Measurements from ENCODE around the gene CCR6.
A peak's percentile ranks its signal among the peaks of the same experiment; 100 is the strongest.

Gene CCR6

DNA sequence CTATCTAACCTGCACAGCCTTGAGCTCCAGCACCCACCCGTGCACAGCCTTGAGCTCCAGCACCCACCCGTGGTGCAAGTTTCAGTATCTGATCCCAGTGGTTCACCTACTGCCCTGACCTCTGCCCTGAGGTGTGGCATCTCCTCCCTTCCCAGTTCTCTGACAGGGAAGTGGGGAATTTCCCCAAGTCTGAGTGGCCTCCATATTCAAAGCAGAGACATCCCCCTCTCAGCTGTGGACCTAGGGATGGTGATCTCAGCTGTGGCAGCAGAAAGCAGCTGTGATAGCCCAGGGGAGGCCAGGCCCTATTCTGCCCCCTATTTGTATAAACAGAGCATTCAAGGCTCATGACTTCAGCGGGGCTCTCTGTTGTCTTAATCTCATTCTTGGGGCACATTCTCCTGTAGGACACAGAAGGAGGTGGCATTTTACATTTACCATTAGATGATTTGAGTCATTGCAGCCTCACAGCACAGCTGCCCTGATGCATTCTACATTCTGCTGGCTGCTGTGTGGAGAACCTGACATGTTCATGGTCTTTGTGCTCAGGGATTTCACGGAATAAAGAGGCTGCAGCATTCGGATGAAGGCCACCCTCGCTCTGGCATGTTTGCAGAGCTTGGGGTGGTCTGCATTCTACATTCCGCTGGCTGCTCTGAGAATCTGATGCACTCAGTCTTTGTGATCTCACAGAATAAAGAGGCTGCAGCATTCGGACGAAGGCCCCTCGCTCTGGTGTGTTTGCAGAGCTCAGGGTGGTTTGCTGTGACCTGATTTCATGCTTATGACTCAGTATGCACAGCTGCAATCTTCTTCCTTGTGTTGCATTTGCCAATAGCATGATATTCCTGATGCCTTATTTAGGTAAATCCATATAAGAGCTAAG, 17.9 kb downstream of the CCR6 start:
- no peak for DNase-seq (ENCODE audit: low read depth in 2 of 3, low spot score in 1 of 3)

DNA sequence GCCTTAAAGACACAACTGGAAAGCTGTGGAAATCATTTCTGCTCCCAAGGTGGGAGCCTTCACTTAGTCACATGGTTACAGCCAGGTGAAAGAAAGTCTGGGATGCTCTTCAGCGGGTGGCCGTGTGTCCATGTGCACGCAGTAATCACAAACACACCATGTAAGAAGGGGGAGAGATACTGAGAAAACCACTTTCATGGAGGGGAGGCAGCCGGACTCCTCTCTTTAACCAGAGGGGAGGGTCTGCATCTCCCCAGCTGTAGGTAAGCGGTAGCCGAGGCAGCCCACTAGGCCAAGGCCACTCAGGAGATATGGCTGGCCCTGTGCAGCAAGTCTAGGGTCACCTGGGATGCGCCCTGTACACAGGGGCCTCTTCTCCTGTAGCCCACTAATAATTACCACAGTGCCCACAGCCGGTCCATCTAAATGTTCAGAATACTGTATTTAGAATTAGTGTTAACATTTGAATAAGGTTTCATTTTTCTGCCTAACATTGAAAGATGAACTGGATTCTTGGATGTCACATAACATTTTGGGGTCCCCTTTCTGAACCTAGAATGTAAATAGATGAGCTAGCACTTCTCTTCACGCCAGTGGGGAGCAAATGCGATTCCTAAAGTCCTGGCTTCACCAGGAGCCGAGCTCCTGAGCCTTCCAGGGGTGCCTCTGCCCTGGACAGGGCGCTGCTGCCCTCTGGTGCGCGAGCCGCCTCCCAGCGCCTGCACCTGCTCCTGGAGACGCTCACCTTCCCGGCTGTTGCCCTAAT, 19.0 kb downstream of the CCR6 start:
- DNase-seq (ENCODE audit: low read depth in 2 of 3, low spot score in 1 of 3) = peak in 2 of 3 donors; percentile 42 to 43

DNA sequence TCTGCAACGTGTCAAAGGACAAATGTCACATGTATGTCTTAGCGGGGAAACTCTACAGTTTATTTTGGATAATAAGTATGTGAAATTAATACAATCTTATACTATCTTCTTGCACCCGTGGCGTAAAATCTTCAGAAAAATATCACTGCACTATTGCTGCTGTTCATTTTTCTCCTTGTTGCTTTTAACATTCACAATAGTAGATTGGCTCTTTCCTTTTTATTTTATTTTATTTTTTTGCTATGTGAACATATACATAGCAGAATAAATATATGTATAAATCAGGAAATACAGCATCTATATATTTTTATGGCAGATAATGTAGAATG, 19.5 kb downstream of the CCR6 start:
- no peak for DNase-seq (ENCODE audit: low read depth in 2 of 3, low spot score in 1 of 3)

DNA sequence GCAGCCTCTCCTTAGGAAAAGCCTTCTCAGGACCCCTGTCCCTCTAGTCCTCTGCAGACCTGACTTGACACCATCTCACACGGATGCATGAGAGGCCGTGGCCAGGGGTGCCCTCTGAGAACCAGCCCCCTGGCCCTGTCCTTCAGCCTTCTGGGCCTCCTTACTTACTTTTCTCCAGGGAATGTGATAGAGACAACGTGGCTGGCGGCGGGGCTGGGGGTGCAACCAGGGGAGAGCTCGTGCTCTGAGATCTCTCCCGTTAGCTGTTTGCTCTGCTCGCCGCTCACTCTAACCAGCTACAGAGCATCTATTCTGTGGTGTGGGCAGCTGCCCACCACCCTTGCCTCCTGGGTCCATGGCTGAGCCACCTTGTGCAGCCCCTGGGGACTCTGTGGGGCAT, 20.1 kb downstream of the CCR6 start:
- no peak for DNase-seq (ENCODE audit: low read depth in 2 of 3, low spot score in 1 of 3)

DNA sequence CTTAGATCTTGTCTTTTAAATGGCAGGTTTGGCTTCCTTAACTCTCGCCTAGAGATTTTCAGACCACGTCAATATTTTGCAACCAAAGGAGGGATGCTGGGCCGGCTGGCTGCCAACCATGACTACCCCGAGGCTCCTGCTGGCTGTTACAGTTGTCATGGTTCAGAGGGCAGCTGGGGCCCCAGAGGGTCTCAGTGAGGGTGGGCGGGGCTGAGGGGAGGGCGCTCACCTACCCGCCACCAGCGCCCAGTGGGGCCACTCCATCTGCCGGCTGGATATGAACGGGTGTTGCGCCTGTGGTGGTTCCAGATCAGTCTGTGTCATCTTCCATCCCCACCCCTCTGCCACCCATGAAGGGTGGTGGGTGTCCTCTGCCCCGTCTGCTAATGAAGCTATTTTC, 22.6 kb downstream of the CCR6 start:
- DNase-seq (ENCODE audit: low read depth in 2 of 3, low spot score in 1 of 3) = no peak

DNA sequence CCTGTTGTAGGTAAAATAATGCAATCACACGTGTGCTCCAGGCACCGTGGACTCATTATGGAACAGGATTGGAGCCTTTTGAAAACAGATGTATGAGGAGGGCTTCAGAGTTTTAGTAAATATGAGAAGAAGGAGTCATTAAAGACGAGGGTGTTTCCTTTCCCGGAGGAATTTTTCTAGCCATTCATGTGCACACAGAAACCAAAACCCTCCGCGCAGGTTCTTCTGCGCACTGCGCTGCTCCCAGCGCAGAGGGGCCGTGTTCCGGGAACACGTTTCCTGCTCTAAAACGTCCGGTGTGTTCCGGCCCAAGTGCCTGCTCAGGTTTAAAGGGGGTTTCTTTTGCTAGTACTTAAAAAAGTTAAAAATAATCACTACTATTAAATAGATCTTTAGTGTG, 23.2 kb downstream of the CCR6 start:
- no peak for DNase-seq (ENCODE audit: low read depth in 2 of 3, low spot score in 1 of 3)

DNA sequence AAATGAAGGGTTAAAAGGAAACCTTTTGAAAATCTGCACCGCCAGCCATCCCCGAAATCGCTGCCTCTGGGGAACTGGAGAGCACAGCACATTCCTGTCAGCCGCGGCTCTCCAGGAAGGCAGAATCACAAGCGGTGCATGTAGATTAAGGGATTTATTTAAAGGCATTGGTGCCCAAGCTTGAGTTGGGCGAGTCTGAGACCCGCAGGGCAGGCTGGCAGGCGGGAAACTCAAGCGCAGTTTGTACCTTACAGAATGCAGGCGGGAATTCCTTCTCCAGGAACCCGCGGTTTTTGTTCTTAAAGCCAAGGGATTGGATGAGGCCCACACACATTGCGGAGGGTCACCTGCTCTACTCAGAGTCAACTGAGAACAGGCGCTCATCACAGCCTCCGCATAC, 24.1 kb downstream of the CCR6 start:
- DNase-seq (ENCODE audit: low read depth in 2 of 3, low spot score in 1 of 3) = no peak

DNA sequence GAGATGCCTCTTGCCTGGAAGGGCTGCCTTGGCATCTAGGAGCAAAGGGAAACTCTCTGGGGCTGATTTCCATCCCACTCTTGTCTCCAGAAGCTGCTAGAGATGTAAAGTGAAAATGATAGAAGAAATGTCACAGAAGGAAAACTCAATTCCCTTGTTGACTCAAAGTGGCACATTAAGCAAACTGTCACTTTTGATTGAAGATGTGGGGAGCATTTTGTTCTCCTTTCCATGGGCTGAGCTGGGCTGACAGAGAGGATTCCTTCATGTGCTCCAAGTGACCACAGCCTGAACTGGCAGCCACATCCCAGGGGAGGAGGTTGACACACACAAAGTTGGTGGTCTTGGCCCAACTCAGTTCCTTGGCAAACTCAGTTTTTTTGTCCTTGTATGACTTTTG, 25.1 kb downstream of the CCR6 start:
- DNase-seq (ENCODE audit: low read depth in 2 of 3, low spot score in 1 of 3) = no peak

DNA sequence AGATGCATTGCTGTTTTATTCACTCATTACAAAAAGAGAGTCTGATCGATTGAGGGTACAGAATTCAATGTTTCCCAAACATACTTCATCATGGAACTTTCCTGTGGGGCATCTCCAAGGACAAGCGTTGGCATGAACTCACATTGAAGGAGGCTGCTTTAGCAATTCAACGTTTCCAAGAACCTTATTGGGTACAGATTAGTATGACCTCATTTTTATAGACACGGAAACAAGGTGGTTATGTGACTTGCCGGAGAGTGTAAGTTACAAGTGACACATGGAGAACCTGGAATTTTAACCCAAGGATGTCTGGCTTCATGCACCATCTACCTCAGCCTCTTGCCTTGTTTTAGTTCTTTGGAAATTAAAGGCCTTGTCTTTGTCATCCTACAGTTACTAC, 26.1 kb downstream of the CCR6 start:
- no peak for DNase-seq (ENCODE audit: low read depth in 2 of 3, low spot score in 1 of 3)

DNA sequence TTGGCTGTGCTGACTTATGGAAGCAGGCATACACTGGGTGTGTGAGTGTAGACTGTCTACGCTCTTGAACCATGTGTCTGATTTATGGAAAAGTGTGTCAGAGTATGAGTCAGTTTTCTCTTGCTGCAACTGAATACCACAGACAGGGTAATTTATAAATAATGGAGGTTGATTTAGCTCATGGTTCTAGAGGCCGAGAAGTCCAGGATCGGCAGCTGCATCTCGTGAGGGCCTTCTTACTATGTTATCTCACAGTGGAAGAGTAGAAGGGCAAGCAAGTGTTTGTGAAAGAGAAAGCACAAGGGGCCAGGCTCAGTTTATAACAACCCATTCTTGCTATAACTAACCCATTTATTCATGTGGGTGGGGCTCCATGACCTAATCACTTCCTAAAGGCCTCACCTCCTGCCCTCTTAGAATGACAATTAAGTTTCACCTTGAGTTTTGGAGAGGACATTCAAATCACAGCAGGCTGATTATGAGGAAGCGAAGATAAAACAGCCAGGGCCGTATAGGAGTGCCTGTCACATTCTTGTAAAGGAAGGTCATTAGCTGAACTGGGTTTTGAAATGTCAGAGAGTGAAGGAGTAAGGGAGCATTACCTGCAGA, 28.1 kb downstream of the CCR6 start:
- DNase-seq (ENCODE audit: low read depth in 2 of 3, low spot score in 1 of 3) = peak in 1 of 3 donors; percentile 11

DNA sequence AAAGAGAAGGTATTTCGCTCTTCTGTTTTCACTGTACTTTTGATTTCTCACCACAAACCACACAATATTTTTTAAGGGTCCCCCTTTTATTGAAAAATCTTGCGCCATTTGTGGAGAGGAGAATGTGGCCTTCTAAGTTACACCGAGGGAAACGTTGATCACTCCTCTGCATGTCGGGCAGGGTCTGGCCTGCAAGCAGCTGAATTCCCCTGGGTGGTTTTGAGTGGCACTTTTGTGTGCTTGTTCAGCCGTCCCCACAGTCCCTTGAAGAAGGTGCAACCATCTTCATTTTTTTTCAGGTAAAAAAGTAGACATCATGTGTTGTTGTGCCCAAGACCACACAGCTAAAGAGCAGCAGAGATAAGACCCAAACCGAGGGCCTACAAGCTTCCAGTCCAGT, 28.8 kb downstream of the CCR6 start:
- DNase-seq (ENCODE audit: low read depth in 2 of 3, low spot score in 1 of 3) = no peak

DNA sequence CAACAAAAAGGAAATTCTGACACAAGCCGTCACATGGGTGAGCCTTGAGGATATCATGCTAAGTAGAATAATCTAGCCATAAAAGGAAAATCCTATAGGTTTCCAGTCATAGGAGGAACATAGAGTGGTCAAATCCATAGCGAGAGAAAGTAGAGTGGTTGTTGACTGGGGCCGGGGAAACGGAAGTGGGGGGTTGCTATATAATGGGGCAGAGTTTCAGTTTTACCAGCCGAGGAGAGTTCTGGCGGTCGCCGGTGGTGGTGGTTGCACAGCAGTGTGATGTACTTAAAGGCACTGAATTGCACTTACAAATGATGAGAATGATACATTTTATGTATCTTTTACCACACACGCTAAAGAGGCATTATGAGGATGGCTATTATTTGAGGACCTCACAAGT, 30.0 kb downstream of the CCR6 start:
- DNase-seq (ENCODE audit: low read depth in 2 of 3, low spot score in 1 of 3) = peak in 1 of 3 donors; percentile 20

DNA sequence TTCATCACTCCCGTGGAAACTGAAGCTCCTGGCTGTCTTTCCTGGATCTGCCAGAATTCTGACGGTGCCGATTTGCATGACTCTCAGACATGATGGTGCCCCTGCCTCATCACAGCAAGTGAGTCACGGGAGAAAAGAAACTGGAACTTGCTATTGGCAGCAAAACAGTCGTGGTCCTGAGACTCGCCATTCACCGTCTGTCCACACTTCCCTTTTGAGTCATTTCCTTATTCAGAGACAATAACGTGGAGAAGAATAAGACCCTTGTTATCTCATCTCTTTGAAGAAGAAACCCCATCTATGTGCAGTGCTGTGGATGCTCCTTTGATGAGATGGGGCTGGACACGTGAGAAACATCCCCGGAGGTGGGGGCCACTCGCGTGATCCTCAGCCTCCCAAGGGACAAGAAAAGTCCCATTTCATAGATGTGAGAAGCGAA, 30.6 kb downstream of the CCR6 start:
- DNase-seq (ENCODE audit: low read depth in 2 of 3, low spot score in 1 of 3) = no peak

DNA sequence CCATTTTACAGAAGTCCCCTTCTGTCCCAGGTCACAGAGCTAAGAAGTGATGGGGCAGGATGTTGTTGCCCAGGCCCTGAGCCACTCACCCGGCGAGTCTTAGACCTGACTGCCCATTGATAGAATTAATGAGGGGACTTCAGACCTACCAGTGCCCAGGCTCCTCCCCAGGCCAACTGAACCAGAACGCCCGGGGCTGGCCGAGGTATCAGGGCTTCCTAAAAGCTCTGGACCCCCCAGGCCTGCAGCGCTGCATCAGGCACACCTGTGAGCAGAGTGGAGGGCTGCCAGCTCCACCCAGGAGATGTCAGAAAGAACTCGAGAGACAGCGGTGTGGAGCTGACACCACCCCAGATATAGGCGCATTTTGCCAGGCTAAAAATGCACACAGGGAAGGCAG, 31.4 kb downstream of the CCR6 start:
- DNase-seq (ENCODE audit: low read depth in 2 of 3, low spot score in 1 of 3) = no peak

DNA sequence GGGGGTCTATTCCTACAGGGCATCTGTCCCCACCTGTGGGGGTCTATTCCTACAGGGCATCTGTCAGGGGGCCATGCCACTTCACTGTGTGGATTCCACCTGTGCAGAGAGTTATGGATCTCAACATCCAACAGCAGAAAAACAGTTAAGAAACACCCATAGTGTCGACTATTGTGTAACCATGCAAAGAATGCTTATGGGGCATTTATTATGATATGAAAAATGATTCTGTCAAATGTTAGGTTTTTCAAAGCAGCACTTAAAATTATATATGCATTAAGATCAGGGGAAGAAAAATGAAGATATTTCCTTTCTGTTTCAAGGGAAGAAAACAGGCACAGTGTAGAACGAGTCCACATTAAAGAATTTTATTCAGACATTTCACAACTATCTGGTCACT, 32.0 kb downstream of the CCR6 start:
- DNase-seq (ENCODE audit: low read depth in 2 of 3, low spot score in 1 of 3) = no peak

DNA sequence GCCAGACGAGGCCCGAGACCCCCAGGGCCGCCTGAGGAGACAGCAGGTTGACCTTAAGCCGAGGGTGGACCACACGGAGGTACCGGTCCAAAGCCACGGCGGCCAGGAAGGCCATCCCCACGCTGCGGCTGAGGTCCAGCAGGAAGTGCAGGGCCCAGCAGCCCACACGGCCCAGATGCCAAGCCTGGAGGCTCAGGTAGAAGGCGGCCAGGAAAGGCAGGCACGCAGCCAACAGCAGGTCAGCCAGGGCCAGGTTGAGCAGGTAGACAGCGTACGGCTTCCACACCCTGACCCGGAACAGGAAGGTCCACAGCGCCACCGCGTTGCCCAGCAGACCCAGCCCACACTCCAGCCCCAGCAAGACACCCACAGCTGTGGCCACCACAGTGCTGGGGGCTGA, 34.5 kb downstream of the CCR6 start:
- DNase-seq (ENCODE audit: low read depth in 2 of 3, low spot score in 1 of 3) = no peak

DNA sequence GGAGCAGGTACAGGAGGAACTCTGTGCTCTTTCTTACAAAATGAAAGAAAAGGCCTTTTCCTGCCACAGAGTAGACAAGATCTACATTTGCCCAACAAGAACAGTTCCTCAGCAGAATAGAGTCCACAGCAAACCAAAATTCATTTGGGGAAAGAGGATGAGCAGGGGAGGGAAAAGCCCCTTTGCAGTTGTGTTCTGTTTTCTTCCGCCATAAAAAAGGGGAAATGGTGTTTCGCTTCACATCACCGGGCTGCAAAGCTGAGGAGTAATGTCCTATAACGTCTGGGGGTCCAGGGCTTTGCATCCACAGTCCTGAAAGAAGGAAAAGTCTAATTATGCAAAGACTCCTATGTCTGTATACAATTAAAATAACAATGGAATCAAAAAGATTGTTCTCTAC, 35.0 kb downstream of the CCR6 start, which contains the start of gene GPR31:
Gene GPR31 (minus strand): TSS at position 118 of the 400 bp plus-strand sequence. CDS start 149 bp downstream, outside the sequence.
- no peak for DNase-seq (ENCODE audit: low read depth in 2 of 3, low spot score in 1 of 3)

DNA sequence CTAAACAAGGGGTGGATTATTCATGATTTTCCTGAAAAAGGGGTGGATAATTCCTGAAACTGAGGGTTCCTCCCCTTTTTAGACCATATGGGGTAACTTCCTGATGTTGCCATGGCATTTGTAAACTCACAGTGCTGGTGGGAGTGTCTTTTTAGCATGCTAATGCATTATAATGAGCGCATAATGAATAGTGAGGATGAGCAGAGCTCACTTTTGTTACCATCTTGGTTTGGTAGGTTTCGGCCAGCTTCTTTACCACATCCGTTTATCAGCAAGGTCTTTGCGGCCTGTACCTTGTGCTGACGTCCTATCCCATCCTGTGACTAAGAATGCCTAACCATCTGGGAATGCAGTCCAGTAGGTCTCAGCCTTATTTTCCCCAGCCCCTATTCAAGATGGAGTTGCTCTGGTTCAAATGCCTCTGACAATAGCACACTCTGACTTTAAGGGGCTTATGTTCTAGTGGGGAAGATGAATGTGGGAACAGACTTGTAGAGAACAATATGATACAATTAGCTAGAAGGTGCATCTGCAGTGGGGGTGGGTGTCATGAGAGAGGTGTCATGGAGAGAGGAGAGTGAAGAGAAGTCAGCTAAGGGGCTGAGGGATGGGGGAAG, 39.1 kb downstream of the CCR6 start:
- no peak for DNase-seq (ENCODE audit: low read depth in 2 of 3, low spot score in 1 of 3)

DNA sequence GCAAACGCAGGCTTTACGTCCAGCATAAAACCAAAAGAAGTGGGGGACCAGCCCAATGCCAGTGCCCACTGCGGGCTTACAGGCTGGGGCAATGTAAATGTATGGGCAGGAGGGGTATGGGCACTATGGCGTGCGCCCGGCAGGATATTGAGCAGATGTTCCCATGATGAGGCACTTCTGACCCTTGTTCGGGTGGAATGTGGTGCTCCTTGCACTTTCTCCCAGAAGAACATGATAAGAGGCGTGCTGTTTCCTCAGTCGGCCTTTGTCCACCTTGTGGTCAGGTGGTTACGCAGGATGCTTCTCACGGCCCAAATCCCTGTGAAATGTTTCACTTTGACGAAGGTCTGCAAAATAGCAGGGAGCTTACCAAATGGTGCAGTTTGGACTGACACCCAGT, 39.7 kb downstream of the CCR6 start:
- no peak for DNase-seq (ENCODE audit: low read depth in 2 of 3, low spot score in 1 of 3)

DNA sequence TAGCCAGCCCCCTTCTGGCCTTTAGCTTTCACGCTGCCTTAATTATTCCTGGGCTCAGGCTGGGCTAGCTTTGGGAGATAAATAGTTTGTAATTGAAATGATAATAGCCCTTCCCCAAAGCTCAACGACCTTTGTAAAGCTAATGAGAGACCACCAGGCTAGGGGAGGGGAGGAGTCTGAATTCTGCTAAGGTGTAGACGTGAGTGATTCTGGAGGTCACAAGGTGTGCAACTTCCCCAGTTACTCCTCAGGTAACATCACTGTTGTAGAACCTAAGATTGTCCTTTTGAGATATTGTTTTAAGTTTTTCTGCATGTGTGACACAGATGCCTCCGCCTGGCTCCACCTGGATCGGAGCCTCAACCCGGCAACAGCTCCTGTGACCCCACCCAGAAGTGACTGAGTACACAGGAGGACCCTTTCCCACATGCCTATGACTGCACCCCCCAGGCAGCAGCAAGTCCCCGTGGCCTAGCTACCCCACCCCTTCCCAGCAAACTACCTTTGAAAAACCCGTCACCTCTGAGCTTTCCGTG, 40.6 kb downstream of the CCR6 start:
- no peak for DNase-seq (ENCODE audit: low read depth in 2 of 3, low spot score in 1 of 3)

DNA sequence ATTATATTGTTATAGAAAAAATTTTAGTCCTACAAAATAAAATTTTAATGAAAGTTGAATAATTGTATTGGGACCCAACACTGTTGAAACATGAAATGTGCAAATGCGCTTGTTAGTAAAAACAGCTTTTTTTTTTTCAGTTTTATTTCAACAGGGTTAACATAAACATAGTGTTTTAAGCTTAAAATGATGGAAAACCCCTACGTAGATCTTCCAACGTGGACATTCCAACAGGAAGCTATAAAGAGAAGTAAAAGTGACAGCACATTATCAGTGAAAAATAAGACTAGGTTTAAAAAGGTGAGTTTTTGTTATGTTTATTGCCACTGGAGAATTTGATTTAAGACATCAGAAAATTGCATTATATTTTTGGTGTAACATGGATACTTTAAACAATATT, 41.4 kb downstream of the CCR6 start:
- DNase-seq (ENCODE audit: low read depth in 2 of 3, low spot score in 1 of 3) = no peak

All from stimulated activated CD4-positive, alpha-beta T cell treated with anti-CD3 and anti-CD28 coated beads, Interleukin-12 subunit alpha, Interleukin-12 subunit beta, amount 100 ng/mL, for 48 hours (primary cell).